ENCODE results near the gene MCRIP1. TPM values are rescaled to one million over a fixed set of nuclear protein-coding genes. Genes with fewer than 3 reads are reported as not detected.

MCRIP1 gene
- total and polyA plus RNA-seq, 2 of the 13 experiments (the other 11 are each of a cell fraction or from before 2014, with no cell fraction given), result 79.7 to 84.9 TPM

- TF ChIP-seq, protein P1, sequence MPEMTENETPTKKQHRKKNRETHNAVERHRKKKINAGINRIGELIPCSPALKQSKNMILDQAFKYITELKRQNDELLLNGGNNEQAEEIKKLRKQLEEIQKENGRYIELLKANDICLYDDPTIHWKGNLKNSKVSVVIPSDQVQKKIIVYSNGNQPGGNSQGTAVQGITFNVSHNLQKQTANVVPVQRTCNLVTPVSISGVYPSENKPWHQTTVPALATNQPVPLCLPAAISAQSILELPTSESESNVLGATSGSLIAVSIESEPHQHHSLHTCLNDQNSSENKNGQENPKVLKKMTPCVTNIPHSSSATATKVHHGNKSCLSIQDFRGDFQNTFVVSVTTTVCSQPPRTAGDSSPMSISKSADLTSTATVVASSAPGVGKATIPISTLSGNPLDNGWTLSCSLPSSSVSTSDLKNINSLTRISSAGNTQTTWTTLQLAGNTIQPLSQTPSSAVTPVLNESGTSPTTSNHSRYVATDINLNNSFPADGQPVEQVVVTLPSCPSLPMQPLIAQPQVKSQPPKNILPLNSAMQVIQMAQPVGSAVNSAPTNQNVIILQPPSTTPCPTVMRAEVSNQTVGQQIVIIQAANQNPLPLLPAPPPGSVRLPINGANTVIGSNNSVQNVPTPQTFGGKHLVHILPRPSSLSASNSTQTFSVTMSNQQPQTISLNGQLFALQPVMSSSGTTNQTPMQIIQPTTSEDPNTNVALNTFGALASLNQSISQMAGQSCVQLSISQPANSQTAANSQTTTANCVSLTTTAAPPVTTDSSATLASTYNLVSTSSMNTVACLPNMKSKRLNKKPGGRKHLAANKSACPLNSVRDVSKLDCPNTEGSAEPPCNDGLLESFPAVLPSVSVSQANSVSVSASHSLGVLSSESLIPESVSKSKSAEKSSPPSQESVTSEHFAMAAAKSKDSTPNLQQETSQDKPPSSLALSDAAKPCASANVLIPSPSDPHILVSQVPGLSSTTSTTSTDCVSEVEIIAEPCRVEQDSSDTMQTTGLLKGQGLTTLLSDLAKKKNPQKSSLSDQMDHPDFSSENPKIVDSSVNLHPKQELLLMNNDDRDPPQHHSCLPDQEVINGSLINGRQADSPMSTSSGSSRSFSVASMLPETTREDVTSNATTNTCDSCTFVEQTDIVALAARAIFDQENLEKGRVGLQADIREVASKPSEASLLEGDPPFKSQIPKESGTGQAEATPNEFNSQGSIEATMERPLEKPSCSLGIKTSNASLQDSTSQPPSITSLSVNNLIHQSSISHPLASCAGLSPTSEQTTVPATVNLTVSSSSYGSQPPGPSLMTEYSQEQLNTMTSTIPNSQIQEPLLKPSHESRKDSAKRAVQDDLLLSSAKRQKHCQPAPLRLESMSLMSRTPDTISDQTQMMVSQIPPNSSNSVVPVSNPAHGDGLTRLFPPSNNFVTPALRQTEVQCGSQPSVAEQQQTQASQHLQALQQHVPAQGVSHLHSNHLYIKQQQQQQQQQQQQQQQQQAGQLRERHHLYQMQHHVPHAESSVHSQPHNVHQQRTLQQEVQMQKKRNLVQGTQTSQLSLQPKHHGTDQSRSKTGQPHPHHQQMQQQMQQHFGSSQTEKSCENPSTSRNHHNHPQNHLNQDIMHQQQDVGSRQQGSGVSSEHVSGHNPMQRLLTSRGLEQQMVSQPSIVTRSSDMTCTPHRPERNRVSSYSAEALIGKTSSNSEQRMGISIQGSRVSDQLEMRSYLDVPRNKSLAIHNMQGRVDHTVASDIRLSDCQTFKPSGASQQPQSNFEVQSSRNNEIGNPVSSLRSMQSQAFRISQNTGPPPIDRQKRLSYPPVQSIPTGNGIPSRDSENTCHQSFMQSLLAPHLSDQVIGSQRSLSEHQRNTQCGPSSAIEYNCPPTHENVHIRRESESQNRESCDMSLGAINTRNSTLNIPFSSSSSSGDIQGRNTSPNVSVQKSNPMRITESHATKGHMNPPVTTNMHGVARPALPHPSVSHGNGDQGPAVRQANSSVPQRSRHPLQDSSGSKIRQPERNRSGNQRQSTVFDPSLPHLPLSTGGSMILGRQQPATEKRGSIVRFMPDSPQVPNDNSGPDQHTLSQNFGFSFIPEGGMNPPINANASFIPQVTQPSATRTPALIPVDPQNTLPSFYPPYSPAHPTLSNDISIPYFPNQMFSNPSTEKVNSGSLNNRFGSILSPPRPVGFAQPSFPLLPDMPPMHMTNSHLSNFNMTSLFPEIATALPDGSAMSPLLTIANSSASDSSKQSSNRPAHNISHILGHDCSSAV (CRISPR knock-in tag; IDR thresholded peaks at IDR 0.05; ENCODE audit: borderline replicate concordance), result no peak
- TF ChIP-seq ZBTB14 (CRISPR knock-in tag; IDR thresholded peaks at IDR 0.05) (peak; percentile 71), SNAPC5 (CRISPR knock-in tag; IDR thresholded peaks at IDR 0.05; ENCODE audit: borderline replicate concordance) (no peak), NFIB (CRISPR knock-in tag; IDR thresholded peaks at IDR 0.05; ENCODE audit: borderline replicate concordance) (no peak), HOXA9 (CRISPR knock-in tag; IDR thresholded peaks at IDR 0.05; ENCODE audit: borderline replicate concordance) (peak; percentile 70; the same call in 1 of the 2 replicates), SMAD1 (CRISPR knock-in tag; IDR thresholded peaks at IDR 0.05; ENCODE audit: borderline replicate concordance, low read depth) (peak; percentile 66; the same call in 1 of the 2 replicates), ZNF138 (CRISPR knock-in tag; IDR thresholded peaks at IDR 0.05; ENCODE audit: low read depth) (peak; percentile 63; the same call in 1 of the 2 replicates), SOX6 (IDR thresholded peaks at IDR 0.05) (no peak), SOX6 (CRISPR knock-in tag; IDR thresholded peaks at IDR 0.05) (peak; percentile 73), STAG1 (CRISPR knock-in tag; IDR thresholded peaks at IDR 0.05) (no peak), RFX3 (CRISPR knock-in tag; IDR thresholded peaks at IDR 0.05) (no peak), PREB (CRISPR knock-in tag; IDR thresholded peaks at IDR 0.05) (no peak), HMG20A (CRISPR knock-in tag; IDR thresholded peaks at IDR 0.05; ENCODE audit: borderline replicate concordance) (no peak), YEATS4 (CRISPR knock-in tag; IDR thresholded peaks at IDR 0.05; ENCODE audit: borderline replicate concordance) (peak; percentile 96), ZNF225 (CRISPR knock-in tag; IDR thresholded peaks at IDR 0.05) (peak; percentile 93; the same call in 1 of the 2 replicates), CENPT (CRISPR knock-in tag; IDR thresholded peaks at IDR 0.05; ENCODE audit: low read depth) (0 out of 2 replicates have a peak, but pooled peaks have one; percentile 85), DDIT3 (CRISPR knock-in tag; IDR thresholded peaks at IDR 0.05) (no peak), KDM4B (CRISPR knock-in tag; IDR thresholded peaks at IDR 0.05) (no peak), ZNF160 (CRISPR knock-in tag; IDR thresholded peaks at IDR 0.05) (peak; percentile 93)
Measured at GRCh38 chr17:81833160-81833920, at the start of gene MCRIP1 (continued).
